RCC 7860 (cell line): Measurements from ENCODE around the gene WWOX.
"Not testable (repeated sequence)": the region's sequence is repeated elsewhere in the genome, so short reads cannot be mapped to it uniquely, and the experiment has no call there.

Experiments
- DNase-seq: peaks from one replicate; pipeline ENCODE4 v3.0.0-alpha.2; 2015; ENCODE audit warnings: low spot score
- FAIRE-seq: peaks from 2 replicates; lab custom pipeline; 2012; peaks lifted over from hg19 to GRCh38; lab: Jason Lieb, UNC

WWOX gene

GRCh38 chr16:78591682-78592103, 492.2 kb downstream of the WWOX start:
- FAIRE-seq (no peak), DNase-seq (no peak)

DNA sequence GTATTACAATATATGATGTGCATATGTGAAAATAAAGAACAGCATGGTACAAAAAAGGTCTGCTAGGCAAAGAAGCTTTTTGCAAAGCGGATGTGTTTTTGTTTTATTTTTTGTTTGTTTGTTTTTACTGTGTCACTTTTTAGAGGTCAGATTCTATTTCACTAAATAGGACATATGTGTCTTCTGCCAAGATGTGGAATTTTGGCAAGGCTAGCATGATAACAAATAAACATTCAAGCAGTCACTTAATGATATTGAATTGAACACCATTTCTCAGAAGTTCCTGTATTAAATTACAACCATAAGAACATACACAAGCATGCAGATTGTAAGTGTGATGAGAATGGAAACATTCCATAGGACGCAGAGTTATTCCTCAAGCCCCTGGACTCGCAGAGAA, 492.7 kb downstream of the WWOX start:
- no peak for DNase-seq
- no peak for FAIRE-seq

DNA sequence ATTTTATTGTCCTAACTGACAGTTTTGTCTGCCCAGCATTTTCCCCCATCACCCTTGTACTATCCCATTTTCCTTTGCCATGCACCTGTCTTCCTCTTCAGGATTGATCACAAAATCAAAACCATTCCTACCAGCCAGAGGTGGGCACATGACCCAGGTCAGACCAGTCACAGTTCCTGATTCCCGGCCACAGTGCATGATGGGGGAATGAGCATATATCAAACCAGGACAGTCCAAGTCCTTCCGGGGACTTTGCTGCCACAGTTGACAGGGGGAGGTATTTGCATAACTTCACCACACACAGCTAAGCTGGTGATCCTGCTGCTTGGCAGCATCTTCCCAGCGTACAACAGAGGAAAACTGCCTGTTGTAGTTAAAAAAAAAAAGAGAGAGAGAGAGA, 493.9 kb downstream of the WWOX start:
- no peak for DNase-seq
- no peak for FAIRE-seq

DNA sequence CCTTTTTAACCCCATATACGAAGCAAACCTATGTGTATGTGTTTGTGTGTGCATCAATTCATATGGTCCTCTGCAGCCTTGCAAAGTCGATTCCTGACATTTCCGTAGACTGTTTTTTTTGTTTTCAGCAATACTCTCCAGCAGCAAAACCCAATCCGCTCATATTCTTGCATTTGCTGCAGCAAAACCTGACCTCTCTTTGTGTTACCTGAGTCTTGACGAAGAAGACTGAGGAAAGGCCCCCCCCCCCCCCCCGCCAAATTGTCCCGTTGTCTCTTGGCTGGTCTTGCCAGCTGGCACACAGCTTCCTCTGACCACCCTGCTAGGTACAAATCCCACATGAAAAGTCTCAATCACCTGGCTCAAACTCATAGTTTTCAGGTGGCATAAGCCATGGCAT, 494.7 kb downstream of the WWOX start:
- DNase-seq (no peak), FAIRE-seq (no peak)

GRCh38 chr16:78596348-78596995, 497.0 kb downstream of the WWOX start:
- no peak for DNase-seq
- no peak for FAIRE-seq

GRCh38 chr16:78596996-78597422, 497.6 kb downstream of the WWOX start:
- DNase-seq (no peak), FAIRE-seq (no peak)

DNA sequence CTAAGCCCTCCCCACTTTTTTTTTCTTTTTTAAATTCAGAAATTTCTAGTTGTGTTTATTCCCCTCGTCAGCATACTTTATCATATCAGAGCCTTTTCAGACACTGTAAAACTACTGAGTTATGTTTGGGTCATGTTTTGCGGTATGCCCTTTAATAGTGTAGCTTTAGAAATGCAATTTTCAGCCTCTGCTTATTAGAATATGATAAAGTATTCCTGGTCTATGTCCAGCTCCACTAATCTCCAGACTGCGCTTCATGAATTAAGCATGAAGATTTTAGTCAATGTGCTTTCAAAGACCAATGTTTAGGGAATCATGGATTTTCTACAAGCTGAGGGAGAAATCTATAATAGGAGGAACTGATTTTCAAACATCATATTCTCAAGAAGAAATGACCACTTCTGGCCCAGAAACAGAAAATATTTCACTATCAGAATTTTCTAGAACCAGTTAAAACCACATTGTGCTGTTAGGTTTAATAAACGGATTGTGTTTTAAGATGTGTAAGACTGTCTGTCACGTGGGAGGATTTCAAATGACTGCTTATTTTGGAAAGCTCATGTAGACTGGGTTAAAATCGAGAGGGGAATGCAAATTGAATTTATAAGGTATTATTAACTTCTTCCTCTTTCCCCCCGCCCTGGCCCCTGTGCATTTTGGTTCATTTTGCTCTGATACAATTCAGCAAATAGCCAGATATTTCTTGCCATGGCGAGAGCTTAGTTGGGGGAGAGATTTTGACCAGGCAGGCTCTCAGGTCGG, 498.5 kb downstream of the WWOX start:
- no peak for FAIRE-seq
- no peak for DNase-seq

DNA sequence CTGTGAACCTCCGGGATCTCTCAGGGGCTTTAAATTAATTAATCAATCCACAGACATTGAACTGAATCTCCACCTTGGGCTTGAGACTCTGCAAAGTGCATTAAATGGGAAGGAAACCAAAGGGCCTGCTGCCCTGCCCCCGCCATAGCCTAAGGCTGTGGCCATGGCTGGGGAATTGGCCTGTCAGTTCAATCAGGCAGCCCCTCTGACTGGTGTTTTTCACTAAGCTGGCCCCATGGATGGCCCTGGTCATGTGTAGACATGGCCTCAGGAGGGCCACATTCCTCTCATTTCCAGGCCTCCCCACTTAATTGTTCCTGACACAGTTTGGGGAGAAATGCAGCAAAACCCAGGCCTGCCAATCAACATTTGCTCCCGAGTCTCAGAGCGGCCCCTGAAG, 499.8 kb downstream of the WWOX start:
- no peak for DNase-seq
- no peak for FAIRE-seq

DNA sequence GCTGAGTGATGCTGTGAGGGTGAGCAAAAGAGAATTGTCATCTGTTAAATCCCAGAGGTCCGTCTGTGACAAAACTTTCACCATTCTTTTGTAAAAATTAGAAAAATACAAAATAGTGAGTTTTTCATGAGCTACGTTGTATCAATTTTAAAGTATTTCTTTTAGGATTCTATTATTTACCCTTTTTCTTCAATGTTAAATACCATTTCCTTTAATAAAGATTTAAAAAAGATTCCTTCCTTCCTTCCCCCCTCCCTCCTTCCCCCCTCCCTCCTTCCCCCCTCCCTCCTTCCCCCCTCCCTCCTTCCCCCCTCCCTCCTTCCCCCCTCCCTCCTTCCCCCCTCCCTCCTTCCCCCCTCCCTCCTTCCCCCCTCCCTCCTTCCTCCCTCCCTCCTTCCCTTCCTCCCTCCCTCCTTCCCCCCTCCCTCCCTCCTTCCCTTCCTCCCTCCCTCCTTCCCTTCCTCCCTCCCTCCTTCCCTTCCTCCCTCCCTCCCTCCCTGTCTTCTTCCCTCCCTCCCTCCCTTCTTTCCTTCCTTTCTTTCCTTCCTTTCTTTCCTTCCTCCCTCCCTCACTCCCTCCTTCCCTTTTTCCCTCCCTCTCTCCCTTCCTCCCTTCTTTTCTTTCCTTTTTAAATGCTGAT, 505.1 kb downstream of the WWOX start:
- not testable (repeated sequence) for FAIRE-seq, DNase-seq

DNA sequence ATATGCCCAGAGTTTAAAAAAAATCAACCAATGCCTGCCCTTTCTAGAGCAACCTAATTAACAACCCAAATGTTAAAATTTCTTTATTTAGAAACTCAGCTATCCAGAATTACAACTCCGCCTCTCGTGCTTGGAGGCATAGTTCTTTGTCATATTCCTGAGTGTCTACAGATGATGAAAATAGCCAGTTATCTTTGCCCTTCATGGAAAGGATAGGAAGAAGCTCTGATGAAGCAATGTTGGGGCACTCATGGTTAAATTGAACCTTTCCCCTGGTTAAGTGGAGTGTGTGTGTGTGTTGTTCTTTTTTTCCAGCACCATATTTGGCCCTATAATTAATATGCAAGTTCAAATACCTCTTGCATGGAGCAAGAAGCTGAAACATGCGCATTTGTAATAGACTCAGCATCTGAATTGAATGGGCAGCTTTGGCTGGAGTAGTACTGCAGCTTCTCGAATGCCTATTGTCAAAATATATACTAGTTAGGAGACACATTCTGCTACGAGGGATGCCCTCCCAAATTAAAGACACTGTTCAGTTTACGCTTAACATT, 506.2 kb downstream of the WWOX start:
- DNase-seq (no peak), FAIRE-seq (no peak)

DNA sequence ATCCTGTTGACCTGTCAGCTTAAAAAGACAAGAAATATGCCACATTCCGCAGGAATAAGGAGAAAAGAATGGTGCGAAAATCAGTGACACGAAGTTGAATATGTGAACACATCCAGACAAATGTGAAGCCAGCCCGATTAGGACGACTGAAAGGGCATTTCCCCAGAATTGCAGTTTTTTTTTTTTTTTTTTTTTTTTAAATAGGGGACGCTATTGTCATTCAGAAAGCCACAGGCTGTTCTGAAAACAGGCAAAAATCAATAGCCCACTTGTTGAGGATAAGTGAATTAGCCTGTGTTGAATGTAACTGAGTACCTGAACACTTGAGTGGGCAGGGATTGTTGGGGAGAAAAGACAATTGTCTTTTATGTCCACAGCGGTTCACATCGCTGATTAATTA, 507.1 kb downstream of the WWOX start:
- no peak for DNase-seq
- FAIRE-seq: no peak

GRCh38 chr16:78607022-78607421, 507.6 kb downstream of the WWOX start:
- no peak for FAIRE-seq

GRCh38 chr16:78607465-78607864, 508.0 kb downstream of the WWOX start:
- no peak for FAIRE-seq
- no peak for DNase-seq

More at GRCh38 chr16:78607022-78607421, 507.6 kb downstream of the WWOX start:
- DNase-seq: no peak

DNA sequence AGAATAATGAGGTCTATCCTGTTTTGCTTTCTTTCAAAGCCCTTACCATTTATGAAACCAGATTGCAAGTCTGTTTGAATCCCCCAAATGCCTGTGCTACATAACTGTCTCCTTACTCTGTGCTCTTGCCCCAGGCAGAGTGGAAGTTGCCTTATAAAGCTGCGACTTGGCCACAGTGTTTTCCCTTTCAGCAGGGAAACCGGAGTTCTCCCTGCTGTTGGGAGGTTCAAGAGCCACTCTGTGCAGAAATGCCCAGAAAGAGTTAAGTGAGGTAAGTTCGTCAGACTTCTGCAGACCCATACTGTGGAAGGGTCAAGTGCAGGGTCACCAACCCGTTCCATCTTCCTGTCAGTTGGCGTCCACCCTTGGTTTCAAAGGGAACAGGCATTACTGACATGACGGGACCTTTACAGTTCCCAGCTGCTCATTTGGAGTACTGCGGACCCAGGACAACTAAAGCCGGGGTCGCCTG, 508.9 kb downstream of the WWOX start:
- DNase-seq: no peak
- no peak for FAIRE-seq

DNA sequence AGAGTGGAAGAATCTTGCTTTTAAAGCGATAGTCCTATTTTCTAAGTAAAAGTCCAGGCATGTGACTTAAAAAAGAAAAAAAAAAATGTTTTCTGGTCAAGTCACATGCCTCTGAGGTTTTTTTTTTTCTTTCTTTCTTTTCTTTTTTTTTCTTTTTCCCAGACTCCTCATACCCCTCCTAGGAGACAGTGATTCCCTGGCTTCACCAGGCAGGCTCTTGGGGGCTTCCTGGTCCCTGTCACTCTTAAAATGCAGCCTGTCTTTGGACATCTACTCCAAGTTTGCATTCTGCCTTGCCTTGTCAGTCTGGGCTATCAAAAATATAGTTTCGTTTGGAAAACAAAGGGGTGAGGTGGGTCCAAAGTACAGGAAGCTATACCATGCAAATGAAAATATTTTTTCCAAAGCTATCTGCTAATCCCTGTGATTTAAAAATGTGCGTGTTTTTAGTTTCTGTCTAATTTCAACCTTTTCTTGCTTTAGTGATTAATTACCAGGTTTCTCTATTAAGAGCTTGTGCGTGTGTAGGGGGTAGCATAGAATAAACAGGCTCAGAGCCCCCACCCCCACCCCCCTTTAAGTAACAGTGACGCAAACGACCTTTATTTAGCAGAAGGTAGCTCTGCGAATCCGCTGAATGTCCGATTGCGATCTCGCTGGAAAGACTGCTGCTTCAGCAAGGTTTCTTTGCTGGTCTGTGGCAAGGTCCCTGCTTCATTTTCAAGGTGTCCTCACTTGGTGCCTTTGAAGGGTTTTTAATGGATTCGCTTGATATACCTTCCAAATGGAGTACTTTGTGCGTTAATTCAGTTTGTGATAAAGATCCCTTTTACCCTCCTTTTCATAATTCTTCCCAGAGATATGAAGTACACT, 510.2 kb downstream of the WWOX start:
- FAIRE-seq (no peak), DNase-seq (no peak)

- DNase-seq (no peak), FAIRE-seq (no peak)
These were observed 511.9 kb downstream of the WWOX start for GRCh38 chr16:78611318-78611717.

DNA sequence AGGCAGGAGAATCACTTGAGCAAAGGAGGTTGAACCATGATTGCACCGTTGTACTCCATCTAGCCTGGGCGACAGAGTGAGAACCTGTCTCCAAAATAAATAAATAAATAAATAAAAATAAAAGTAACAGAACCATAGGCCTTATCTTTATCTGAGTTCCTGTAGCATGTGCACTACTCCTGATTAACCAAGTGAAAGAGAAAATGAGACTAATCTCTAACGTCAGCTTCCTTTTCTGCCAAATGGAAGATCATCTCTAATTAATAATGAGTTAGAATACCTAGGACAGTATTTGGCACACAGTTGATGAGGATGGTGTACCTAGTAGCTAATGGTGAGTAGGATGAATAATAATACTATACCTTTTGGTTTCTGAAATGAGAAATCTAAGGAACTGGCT, 520.4 kb downstream of the WWOX start:
- FAIRE-seq (no peak), DNase-seq (no peak)

GRCh38 chr16:78620291-78620690, 520.8 kb downstream of the WWOX start:
- no peak for DNase-seq
- no peak for FAIRE-seq

GRCh38 chr16:78623796-78624195, 524.3 kb downstream of the WWOX start:
- FAIRE-seq (no peak), DNase-seq (no peak)

DNA sequence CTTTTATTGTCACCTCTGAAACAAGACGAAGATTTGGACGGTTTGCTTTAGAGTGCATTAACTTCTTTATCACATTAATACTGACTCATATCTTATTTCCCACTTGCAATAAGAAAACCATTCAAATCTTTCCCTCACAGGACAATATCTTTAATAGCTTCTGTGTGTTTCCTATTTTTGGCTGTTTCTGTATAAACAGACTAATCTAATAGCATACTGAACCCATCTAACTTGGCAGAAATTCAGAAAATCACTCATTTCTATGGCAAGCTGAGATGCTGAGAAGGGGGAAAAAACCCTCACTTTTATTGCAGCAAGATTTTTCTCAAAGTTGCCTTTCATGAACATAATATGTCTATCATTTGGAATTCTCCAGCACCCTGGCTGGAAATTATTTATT, 524.9 kb downstream of the WWOX start:
- DNase-seq: no peak
- no peak for FAIRE-seq
